Karpas-422 (cell line): ENCODE data around the gene RPS27. TPM values are rescaled to one million over a fixed set of nuclear protein-coding genes. Genes with fewer than 3 reads are reported as not detected.
"Not testable (repeated sequence)": the region's sequence is repeated elsewhere in the genome, so short reads cannot be mapped to it uniquely, and the experiment has no call there.

Experiments used
- DNase-seq: peaks from one replicate; pipeline ENCODE4 v3.0.0-alpha.2; 2015
- H2AFZ ChIP-seq: fragments of 200-600 bp; sonication (generic); 2 replicates; pipeline ENCODE4 v1.6.1; 2014; ENCODE audit warnings: antibody characterized with exemption, low read length, mixed read lengths
- H3K27ac ChIP-seq: fragments of 200-600 bp; sonication (generic); 2 replicates; pipeline ENCODE4 v1.5.1; 2014; ENCODE audit warnings: mild to moderate bottlenecking, low read length, moderate library complexity
- H3K27me3 ChIP-seq: fragments of 200-600 bp; sonication (generic); 2 replicates; pipeline ENCODE4 v1.6.1; 2014; ENCODE audit warnings: low read length, mixed read lengths
- H3K36me3 ChIP-seq: fragments of 200-600 bp; sonication (generic); 2 replicates; pipeline ENCODE4 v1.6.1; 2014; ENCODE audit warnings: low read length, mixed read lengths; ENCODE audit not compliant: insufficient read depth
- H3K4me1 ChIP-seq: fragments of 200-600 bp; sonication (generic); 2 replicates; pipeline ENCODE4 v1.6.1; 2014; ENCODE audit warnings: mild to moderate bottlenecking, low read length, mixed read lengths
- H3K4me2 ChIP-seq: fragments of 200-600 bp; sonication (generic); 2 replicates; pipeline ENCODE4 v1.6.1; 2014; ENCODE audit warnings: low read length, low read depth, mild to moderate bottlenecking; ENCODE audit not compliant: poor library complexity, severe bottlenecking
- H3K4me3 ChIP-seq: fragments of 200-600 bp; sonication (generic); 2 replicates; pipeline ENCODE4 v1.5.1; 2014; ENCODE audit warnings: mild to moderate bottlenecking, antibody characterized with exemption, low read length, mixed read lengths
- H3K79me2 ChIP-seq: fragments of 200-600 bp; sonication (generic); 2 replicates; pipeline ENCODE4 v1.6.1; 2014; ENCODE audit warnings: mild to moderate bottlenecking, low read length, mixed read lengths
- H3K9ac ChIP-seq: fragments of 200-600 bp; sonication (generic); 2 replicates; pipeline ENCODE4 v1.6.0; 2014; ENCODE audit warnings: low read length
- H3K9me2 ChIP-seq: fragments of 200-600 bp; sonication (generic), shearing (Covaris generic); replicated peaks from 2 replicates; pipeline ENCODE4 v1.6.0; 2014; ENCODE audit warnings: mild to moderate bottlenecking, low read length, moderate library complexity; ENCODE audit not compliant: insufficient read depth
- H3K9me3 ChIP-seq: fragments of 300-700, 200-600 bp; sonication (generic); 2 replicates; pipeline ENCODE4 v1.6.1; 2014; ENCODE audit warnings: low read length, mixed read lengths
- H4K20me1 ChIP-seq: fragments of 200-600 bp; sonication (generic); 2 replicates; pipeline ENCODE4 v1.6.1; 2014; ENCODE audit warnings: mild to moderate bottlenecking, antibody characterized with exemption, low read length, low read depth; ENCODE audit not compliant: insufficient read depth
- total RNA-seq: library from RNA; depleted of rRNA; stranded (reverse); fragments of >200 nt; shearing (Covaris generic); gene quantifications from 2 replicates; pipeline ENCODE4 v1.2.3, GENCODE V29; 2014; ENCODE audit warnings: low replicate concordance

The RPS27 gene
- total RNA-seq, 1 experiment from 2014 or later, result 8,421 TPM

- peak; percentile 49 for DNase-seq
- no peak overlapping the region for H3K27ac ChIP-seq
- no peak overlapping the region for H3K4me2 ChIP-seq
Measured at GRCh38 chr1:153995640-153996039, 5.1 kb downstream of the RPS27 start.

GRCh38 chr1:153996882-153997281, 6.3 kb downstream of the RPS27 start:
- not testable (repeated sequence) for H2AFZ ChIP-seq, H3K4me1 ChIP-seq, H3K9me2 ChIP-seq, H3K27ac ChIP-seq, H3K9ac ChIP-seq, DNase-seq, H3K79me2 ChIP-seq, H3K4me3 ChIP-seq, H4K20me1 ChIP-seq, H3K9me3 ChIP-seq, H3K27me3 ChIP-seq, H3K4me2 ChIP-seq
- peaks cover 11% of the 10 kb centered on the region for H3K36me3 ChIP-seq

More at GRCh38 chr1:153995640-153996039, 5.1 kb downstream of the RPS27 start:
- no peak overlapping the region for H3K9ac ChIP-seq
- peaks cover 13% of the 10 kb centered on the region for H4K20me1 ChIP-seq
- H3K79me2 ChIP-seq, result peaks cover 15% of the 10 kb centered on the region
- peaks cover 22% of the 10 kb centered on the region for H3K36me3 ChIP-seq
- H3K4me3 ChIP-seq, result no peak overlapping the region
- no peaks in the 10 kb centered on the region for H3K9me2 ChIP-seq
- peaks cover 16% of the 10 kb centered on the region for H3K4me1 ChIP-seq
- H2AFZ ChIP-seq, result no peak overlapping the region
- H3K9me3 ChIP-seq, result no peaks in the 10 kb centered on the region
- no peaks in the 10 kb centered on the region for H3K27me3 ChIP-seq

DNA sequence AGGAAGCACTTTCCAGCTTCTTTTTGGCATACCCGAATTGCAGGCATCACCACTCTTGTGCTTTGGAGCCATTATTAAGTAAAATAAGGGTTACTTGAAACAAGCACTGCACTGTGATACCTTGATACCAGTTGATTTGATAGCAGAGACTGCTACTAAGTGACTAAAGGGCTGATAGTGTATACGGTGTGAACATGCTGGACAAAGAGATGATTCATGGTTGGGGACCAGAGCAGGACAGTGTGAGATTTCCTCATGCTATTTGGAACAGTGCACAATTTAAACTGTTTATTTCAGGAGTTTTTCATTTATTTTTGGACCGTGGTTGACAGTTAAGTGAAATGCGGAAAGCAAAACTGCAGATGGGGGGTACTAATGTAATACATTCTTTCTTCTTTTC, 9.9 kb downstream of the RPS27 start:
- no peaks in the 10 kb centered on the region for H3K4me1 ChIP-seq
- H2AFZ ChIP-seq, result no peak overlapping the region
- H3K36me3 ChIP-seq, result no peaks in the 10 kb centered on the region
- H4K20me1 ChIP-seq, result no peaks in the 10 kb centered on the region
- H3K79me2 ChIP-seq, result no peaks in the 10 kb centered on the region
- H3K9me2 ChIP-seq, result no peaks in the 10 kb centered on the region
- DNase-seq, result no peak
- no peaks in the 10 kb centered on the region for H3K9me3 ChIP-seq
- H3K27me3 ChIP-seq, result no peaks in the 10 kb centered on the region
- no peak overlapping the region for H3K9ac ChIP-seq
- H3K4me3 ChIP-seq, result no peak overlapping the region
- no peak overlapping the region for H3K4me2 ChIP-seq
- no peak overlapping the region for H3K27ac ChIP-seq

- no peaks in the 10 kb centered on the region for H4K20me1 ChIP-seq
- no peak overlapping the region for H2AFZ ChIP-seq
- no peaks in the 10 kb centered on the region for H3K27me3 ChIP-seq
- no peak overlapping the region for H3K9ac ChIP-seq
- H3K4me2 ChIP-seq, result no peak overlapping the region
- H3K4me1 ChIP-seq, result no peaks in the 10 kb centered on the region
- no peaks in the 10 kb centered on the region for H3K9me3 ChIP-seq
- DNase-seq, result no peak
- H3K36me3 ChIP-seq, result no peaks in the 10 kb centered on the region
- no peaks in the 10 kb centered on the region for H3K9me2 ChIP-seq
- H3K79me2 ChIP-seq, result no peaks in the 10 kb centered on the region
- no peak overlapping the region for H3K27ac ChIP-seq
- no peak overlapping the region for H3K4me3 ChIP-seq
Measured at GRCh38 chr1:154006136-154006535, 15.6 kb downstream of the RPS27 start.

DNA sequence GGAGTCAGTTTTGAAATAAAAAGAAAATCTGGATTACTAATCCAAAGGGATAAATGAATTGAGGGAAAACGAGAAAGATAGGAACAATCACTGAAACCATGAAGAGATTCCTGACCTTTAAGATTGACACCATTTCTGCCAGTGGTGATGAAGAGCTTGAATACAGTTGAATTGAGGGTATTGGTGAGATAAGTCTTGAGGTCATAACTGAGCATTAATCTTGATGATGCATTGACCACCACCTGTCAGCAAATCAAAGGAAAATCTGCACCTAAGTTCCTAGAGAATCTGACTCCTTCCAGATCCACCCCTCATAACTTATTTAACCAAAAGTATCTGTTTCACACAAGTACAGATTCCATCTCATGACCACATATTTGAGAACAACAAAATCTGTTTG, 21.6 kb downstream of the RPS27 start:
- no peak overlapping the region for H3K4me3 ChIP-seq
- no peak for DNase-seq
- H2AFZ ChIP-seq, result no peak overlapping the region
- no peaks in the 10 kb centered on the region for H4K20me1 ChIP-seq
- H3K4me2 ChIP-seq, result no peak overlapping the region
- H3K27me3 ChIP-seq, result no peaks in the 10 kb centered on the region
- no peak overlapping the region for H3K27ac ChIP-seq
- no peaks in the 10 kb centered on the region for H3K79me2 ChIP-seq
- no peaks in the 10 kb centered on the region for H3K9me2 ChIP-seq
- no peaks in the 10 kb centered on the region for H3K36me3 ChIP-seq
- no peak overlapping the region for H3K9ac ChIP-seq
- no peaks in the 10 kb centered on the region for H3K9me3 ChIP-seq
- H3K4me1 ChIP-seq, result no peaks in the 10 kb centered on the region

- H4K20me1 ChIP-seq, H3K4me3 ChIP-seq, H3K9ac ChIP-seq, H3K79me2 ChIP-seq, H3K27me3 ChIP-seq, H3K27ac ChIP-seq, H3K36me3 ChIP-seq, H2AFZ ChIP-seq, DNase-seq, H3K4me2 ChIP-seq, H3K4me1 ChIP-seq, H3K9me3 ChIP-seq, H3K9me2 ChIP-seq: not testable (repeated sequence)
Measured at GRCh38 chr1:154012543-154012942, 22.0 kb downstream of the RPS27 start.

DNA sequence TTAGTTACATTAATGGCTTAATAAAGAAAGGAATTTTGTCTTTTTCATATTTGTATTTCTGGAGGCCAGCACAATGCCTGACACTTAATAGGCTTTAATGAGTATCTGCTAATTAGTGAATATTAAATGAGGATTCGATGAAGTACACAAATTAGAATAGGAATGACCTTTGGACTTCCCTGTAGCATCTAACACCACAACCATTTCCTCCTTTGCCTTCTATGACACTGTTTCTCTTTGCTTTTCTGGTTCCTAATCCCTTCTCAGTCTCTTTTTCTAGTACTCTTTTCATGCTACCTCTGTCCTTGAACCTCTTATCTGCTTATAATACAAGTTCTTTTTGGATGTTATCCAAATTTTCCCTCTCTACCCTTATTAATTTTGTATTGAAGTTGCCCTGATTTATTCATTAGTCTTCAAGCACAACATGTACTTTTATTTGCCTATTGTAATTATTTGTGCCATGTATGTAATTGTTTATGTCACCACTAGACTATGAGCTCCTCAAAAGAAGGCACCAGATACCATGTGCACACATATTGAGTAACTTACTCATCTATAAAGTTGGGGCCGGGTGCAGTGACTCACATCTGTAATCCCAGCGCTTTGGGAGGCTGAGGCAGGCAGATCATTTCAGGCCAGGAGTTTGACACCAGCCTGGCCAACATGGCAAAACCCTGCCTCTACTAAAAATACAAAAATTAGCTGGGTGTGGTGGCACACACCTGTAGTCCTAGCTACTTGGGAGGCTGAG, 23.8 kb downstream of the RPS27 start:
- no peak for DNase-seq
- H3K4me1 ChIP-seq, result no peaks in the 10 kb centered on the region
- H3K79me2 ChIP-seq, result no peaks in the 10 kb centered on the region
- H3K27ac ChIP-seq, result no peak overlapping the region
- H2AFZ ChIP-seq, result no peak overlapping the region
- no peak overlapping the region for H3K9ac ChIP-seq
- H3K9me2 ChIP-seq, result no peaks in the 10 kb centered on the region
- H3K27me3 ChIP-seq, result no peaks in the 10 kb centered on the region
- no peak overlapping the region for H3K4me2 ChIP-seq
- no peak overlapping the region for H3K4me3 ChIP-seq
- no peaks in the 10 kb centered on the region for H3K36me3 ChIP-seq
- H3K9me3 ChIP-seq, result no peaks in the 10 kb centered on the region
- no peaks in the 10 kb centered on the region for H4K20me1 ChIP-seq

DNA sequence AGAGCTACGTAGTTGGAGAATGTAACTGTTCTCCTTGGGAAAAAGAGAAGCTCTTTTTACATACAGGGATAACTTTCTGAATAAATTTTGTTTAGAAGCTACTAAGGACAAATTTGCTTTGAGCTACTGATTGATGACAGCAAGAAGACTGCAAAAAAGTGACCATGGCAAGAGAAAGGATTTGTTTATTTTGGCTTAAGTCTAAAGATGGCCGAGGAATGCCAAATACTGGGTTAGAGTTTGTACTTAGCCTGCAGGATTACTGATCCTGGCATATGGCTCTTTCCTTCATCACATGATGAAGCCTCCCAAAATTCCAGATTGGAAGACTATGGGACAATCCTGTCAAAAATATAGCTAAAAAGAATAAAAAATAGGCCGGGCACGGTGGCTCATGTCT, 28.7 kb downstream of the RPS27 start:
- Histone ChIP-seq H3K4me3 (no peak overlapping the region), H3K9me3 (no peaks in the 10 kb centered on the region), H4K20me1 (no peaks in the 10 kb centered on the region), H2AFZ (no peak overlapping the region), H3K9me2 (no peaks in the 10 kb centered on the region), H3K27ac (no peak overlapping the region), H3K9ac (no peak overlapping the region), H3K79me2 (no peaks in the 10 kb centered on the region), H3K36me3 (no peaks in the 10 kb centered on the region), H3K27me3 (no peaks in the 10 kb centered on the region), H3K4me2 (no peak overlapping the region), H3K4me1 (no peaks in the 10 kb centered on the region)
- DNase-seq, result no peak
